ELR (cell line): ENCODE results near the gene PAPPA2.

Source experiments
- DNase-seq: peaks from one replicate; pipeline ENCODE4 v3.0.0-alpha.2; 2015; ENCODE audit warnings: low read depth

The PAPPA2 gene

GRCh38 chr1:176857632-176858031, 394.7 kb downstream of the PAPPA2 start:
- DNase-seq: peak; percentile 69

- no peak for DNase-seq
Measured at GRCh38 chr1:176858433-176858916, 395.5 kb downstream of the PAPPA2 start.

- DNase-seq: no peak
Measured at GRCh38 chr1:176863613-176864012, 400.6 kb downstream of the PAPPA2 start.

- no peak for DNase-seq
Measured at GRCh38 chr1:176864211-176864610, 401.2 kb downstream of the PAPPA2 start.

- peak; percentile 39 for DNase-seq
Measured at GRCh38 chr1:176866011-176866714, 403.2 kb downstream of the PAPPA2 start.

GRCh38 chr1:176869577-176869976, 406.6 kb downstream of the PAPPA2 start:
- no peak for DNase-seq

GRCh38 chr1:176876966-176877515, 414.1 kb downstream of the PAPPA2 start:
- DNase-seq: no peak

- no peak for DNase-seq
Measured at GRCh38 chr1:176877557-176877956, 414.6 kb downstream of the PAPPA2 start.

- DNase-seq: peak; percentile 11
Measured at GRCh38 chr1:176878750-176879536, 416.0 kb downstream of the PAPPA2 start.

GRCh38 chr1:176879784-176880620, 417.0 kb downstream of the PAPPA2 start:
- no peak for DNase-seq

GRCh38 chr1:176880955-176881595, 418.1 kb downstream of the PAPPA2 start:
- peak; percentile 78 for DNase-seq

- DNase-seq: no peak
Measured at GRCh38 chr1:176884286-176884685, 421.3 kb downstream of the PAPPA2 start.

- no peak for DNase-seq
Measured at GRCh38 chr1:176884911-176885310, 421.9 kb downstream of the PAPPA2 start.

- DNase-seq: no peak
Measured at GRCh38 chr1:176885341-176885740, 422.4 kb downstream of the PAPPA2 start.

- DNase-seq: no peak
Measured at GRCh38 chr1:176885751-176886150, 422.8 kb downstream of the PAPPA2 start.

- no peak for DNase-seq
Measured at GRCh38 chr1:176888471-176889032, 425.6 kb downstream of the PAPPA2 start.

GRCh38 chr1:176893625-176894352, 430.8 kb downstream of the PAPPA2 start:
- no peak for DNase-seq

- no peak for DNase-seq
Measured at GRCh38 chr1:176894450-176894849, 431.5 kb downstream of the PAPPA2 start.
